AG04449 (cell line): Measurements from ENCODE around the gene RHOA.

Experiments used
- CTCF ChIA-PET: fragments of 350-600 bp; formaldehyde crosslinking; extraction: SDS; loops from one replicate; lab custom pipeline; 2021; ENCODE audit warnings: antibody characterized with exemption; lab: Yijun Ruan, JAX
- POLR2A ChIA-PET: fragments of 400-600, 350-600 bp; formaldehyde crosslinking; extraction: SDS; loops from one replicate; lab custom pipeline; 2020; ENCODE audit warnings: antibody characterized with exemption, inconsistent platforms; lab: Yijun Ruan, JAX
- DNase-seq: peaks from one replicate; pipeline ENCODE4 v3.0.0-alpha.2; 2010; ENCODE audit warnings: low read depth, low spot score
- H3K4me3 ChIP-seq: 2 replicates; pipeline ENCODE4 v1.5.1; 2011; ENCODE audit warnings: low read depth, mild to moderate bottlenecking, control low read depth, low read length
- CTCF ChIP-seq: IDR thresholded peaks from one replicate; pipeline ENCODE4 v1.5.1; 2011; ENCODE audit warnings: mild to moderate bottlenecking, moderate library complexity, low read length, control low read depth, inconsistent platforms; ENCODE audit not compliant: insufficient read depth; ENCODE audit errors: missing control alignments

The RHOA gene

DNA sequence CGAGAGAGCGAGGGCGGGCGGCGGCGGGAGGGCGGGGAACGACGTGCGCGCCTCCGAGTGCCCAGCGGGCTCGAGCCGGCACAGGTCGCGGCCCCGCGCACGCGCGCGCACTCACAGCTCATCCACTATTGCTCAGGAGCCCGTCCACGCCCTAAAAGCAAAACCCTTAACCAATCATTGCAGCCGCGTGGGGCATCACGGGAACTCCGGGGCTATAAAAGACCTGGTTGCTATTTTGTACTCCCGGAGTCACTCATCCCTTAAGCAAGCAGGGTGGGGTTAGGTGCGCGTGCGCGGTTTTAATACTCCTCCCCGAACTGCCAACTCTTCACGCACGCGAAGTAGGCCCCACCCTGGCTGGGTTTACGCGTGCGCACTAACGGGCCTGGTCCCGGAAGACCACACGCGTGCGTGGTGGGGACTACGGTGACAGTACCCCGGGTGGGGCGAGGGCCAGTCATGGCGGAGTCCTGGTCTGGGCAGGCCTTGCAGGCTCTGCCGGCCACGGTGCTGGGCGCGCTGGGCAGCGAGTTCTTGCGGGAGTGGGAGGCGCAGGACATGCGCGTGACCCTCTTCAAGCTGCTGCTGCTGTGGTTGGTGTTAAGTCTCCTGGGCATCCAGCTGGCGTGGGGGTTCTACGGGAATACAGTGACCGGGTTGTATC lies at the start of gene RHOA, which contains the start of gene TCTA:
TSS of gene RHOA (minus strand) at position 9 of the 664 bp plus-strand sequence. CDS start 36,387 bp downstream, outside the sequence.
TSS of gene TCTA (plus strand) at position 456 of the 664 bp plus-strand sequence. CDS start at position 460, 4 bp downstream.
- ChIA-PET CTCF (interaction anchor here (0.9 to 1.6 kb wide), 2 partner anchors 72 kb away, joined by 3 to 6 read pairs; partner anchors contain the start of gene USP4), POLR2A (interaction anchor here (0.5 to 2.5 kb wide), 19 partner anchors 9 to 304 kb away, joined by 3 to 22 read pairs (median 4); partner anchors contain the start of genes AMT, DAG1, GPX1 and NICN1)
- TF ChIP-seq CTCF: no peak
- peak; percentile 99 for DNase-seq
- peak within 1 kb of the TSS; percentile 96 for H3K4me3 ChIP-seq

- CTCF ChIA-PET: interaction anchor here (0.6 to 2.8 kb wide), 3 partner anchors 8 to 302 kb away, joined by 3 to 21 read pairs (median 3); no protein-coding TSS in a partner anchor
- POLR2A ChIA-PET: no interaction called here
- no peak overlapping the region for H3K4me3 ChIP-seq
- no peak for TF ChIP-seq CTCF
- DNase-seq: no peak
Observed at GRCh38 chr3:49460956-49461355, 49.2 kb upstream of the RHOA start.

GRCh38 chr3:49460188-49460890 lies 48.6 kb upstream of the RHOA start:
- CTCF ChIA-PET: interaction anchor here (0.6 to 2.8 kb wide), 3 partner anchors 8 to 301 kb away, joined by 3 to 21 read pairs (median 3); no protein-coding TSS in a partner anchor
- no peak for TF ChIP-seq CTCF
- no peak for DNase-seq
- POLR2A ChIA-PET: no interaction called here
- H3K4me3 ChIP-seq: no peak overlapping the region

- ChIA-PET CTCF (interaction anchor here (0.7 to 2.8 kb wide), 4 partner anchors 8 to 286 kb away, joined by 3 to 11 read pairs (median 4); partner anchors contain the start of gene USP4), POLR2A (interaction anchor here (1.7 kb wide), 1 partner anchor 13 kb away, joined by 5 read pairs; the partner anchor contains the start of gene DAG1)
- H3K4me3 ChIP-seq: no peak overlapping the region
- TF ChIP-seq CTCF: no peak
- DNase-seq: no peak
Observed at GRCh38 chr3:49456466-49456865, 44.7 kb upstream of the RHOA start.

- ChIA-PET POLR2A (interaction anchor here (1.7 kb wide), 1 partner anchor 15 kb away, joined by 5 read pairs; the partner anchor contains the start of gene DAG1), CTCF (interaction anchor here (0.9 to 3.6 kb wide), 4 partner anchors 8 to 160 kb away, joined by 3 to 12 read pairs (median 6); partner anchors contain the start of gene USP4)
- DNase-seq: no peak
- H3K4me3 ChIP-seq: no peak overlapping the region
- TF ChIP-seq CTCF: no peak
Observed at GRCh38 chr3:49454898-49455681, 43.3 kb upstream of the RHOA start.
